Measurements from ENCODE around the gene VIL1.

The VIL1 gene

DNA sequence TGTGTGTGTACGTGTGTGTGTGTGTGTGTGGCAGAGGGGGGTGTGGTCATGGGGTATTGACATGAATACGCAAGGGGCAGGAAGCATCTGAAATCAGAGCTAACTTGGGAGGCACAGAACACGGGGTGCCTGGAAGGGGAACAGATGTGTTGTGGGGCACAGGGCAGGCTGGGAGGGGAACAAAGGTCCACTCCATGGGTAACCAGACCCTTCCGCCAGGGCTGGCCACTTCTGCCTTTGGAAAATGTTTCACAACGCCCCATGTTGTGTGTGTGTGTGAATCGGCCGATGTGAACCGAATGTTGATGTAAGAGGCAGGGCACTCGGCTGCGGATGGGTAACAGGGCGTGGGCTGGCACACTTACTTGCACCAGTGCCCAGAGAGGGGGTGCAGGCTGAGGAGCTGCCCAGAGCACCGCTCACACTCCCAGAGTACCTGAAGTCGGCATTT, 37.0 kb upstream of the VIL1 start, which contains the start of gene SLC11A1:
Gene SLC11A1, plus strand, starts transcription at position 358 of the 451 bp plus-strand sequence. CDS start 96 bp downstream, outside the sequence.
- DNase-seq (ENCODE audit: low read depth) = no peak
- H3K4me3 ChIP-seq (ENCODE audit: low read length) = no peak within 1 kb of the TSS
- TF ChIP-seq, protein P1, sequence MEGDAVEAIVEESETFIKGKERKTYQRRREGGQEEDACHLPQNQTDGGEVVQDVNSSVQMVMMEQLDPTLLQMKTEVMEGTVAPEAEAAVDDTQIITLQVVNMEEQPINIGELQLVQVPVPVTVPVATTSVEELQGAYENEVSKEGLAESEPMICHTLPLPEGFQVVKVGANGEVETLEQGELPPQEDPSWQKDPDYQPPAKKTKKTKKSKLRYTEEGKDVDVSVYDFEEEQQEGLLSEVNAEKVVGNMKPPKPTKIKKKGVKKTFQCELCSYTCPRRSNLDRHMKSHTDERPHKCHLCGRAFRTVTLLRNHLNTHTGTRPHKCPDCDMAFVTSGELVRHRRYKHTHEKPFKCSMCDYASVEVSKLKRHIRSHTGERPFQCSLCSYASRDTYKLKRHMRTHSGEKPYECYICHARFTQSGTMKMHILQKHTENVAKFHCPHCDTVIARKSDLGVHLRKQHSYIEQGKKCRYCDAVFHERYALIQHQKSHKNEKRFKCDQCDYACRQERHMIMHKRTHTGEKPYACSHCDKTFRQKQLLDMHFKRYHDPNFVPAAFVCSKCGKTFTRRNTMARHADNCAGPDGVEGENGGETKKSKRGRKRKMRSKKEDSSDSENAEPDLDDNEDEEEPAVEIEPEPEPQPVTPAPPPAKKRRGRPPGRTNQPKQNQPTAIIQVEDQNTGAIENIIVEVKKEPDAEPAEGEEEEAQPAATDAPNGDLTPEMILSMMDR (conservative IDR thresholded peaks at IDR 0.05; ENCODE audit: low read depth, low read length) = no peak

- TF ChIP-seq, protein P1 (conservative IDR thresholded peaks at IDR 0.05; ENCODE audit: low read depth, low read length) = no peak
- no peak for DNase-seq (ENCODE audit: low read depth)
- H3K4me3 ChIP-seq (ENCODE audit: low read length) = no peak overlapping the region
Measured at GRCh38 chr2:218382785-218383184, 36.1 kb upstream of the VIL1 start.

DNA sequence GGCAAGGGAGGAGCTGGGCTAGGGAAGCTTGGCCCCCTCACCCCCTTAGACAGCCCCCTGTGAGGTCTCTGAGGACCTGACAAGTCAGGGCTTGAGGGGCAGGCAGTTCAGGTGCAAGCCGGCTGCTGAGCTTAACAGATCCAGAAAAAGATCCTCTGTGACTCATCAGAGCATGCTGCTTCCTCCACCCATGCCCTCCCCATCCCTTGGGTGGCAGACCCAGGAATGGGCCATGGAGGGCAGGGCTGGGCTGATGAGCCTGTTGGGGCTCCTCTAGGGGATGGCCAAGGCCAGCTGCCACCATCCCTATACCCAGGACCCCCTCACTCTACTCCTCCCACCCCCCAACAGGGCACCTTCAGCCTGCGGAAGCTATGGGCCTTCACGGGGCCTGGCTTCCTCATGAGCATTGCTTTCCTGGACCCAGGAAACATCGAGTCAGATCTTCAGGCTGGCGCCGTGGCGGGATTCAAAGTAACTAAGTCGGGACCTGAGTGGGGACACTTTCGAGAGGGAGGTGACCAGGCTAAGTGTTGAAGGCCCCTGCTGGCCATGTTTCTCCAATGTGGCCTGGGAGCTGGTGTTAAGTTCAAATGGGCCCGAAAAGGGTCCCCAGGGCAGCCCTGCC, 34.9 kb upstream of the VIL1 start:
- TF ChIP-seq, protein P1 (conservative IDR thresholded peaks at IDR 0.05; ENCODE audit: low read depth, low read length) = no peak
- DNase-seq (ENCODE audit: low read depth) = no peak
- H3K4me3 ChIP-seq (ENCODE audit: low read length) = no peak overlapping the region

- H3K4me3 ChIP-seq (ENCODE audit: low read length) = no peak overlapping the region
- DNase-seq (ENCODE audit: low read depth) = no peak
- TF ChIP-seq, protein P1 (conservative IDR thresholded peaks at IDR 0.05; ENCODE audit: low read depth, low read length) = no peak
Measured at GRCh38 chr2:218384975-218385374, 33.9 kb upstream of the VIL1 start.

- no peak for DNase-seq (ENCODE audit: low read depth)
- H3K4me3 ChIP-seq (ENCODE audit: low read length) = no peak overlapping the region
- TF ChIP-seq, protein P1 (conservative IDR thresholded peaks at IDR 0.05; ENCODE audit: low read depth, low read length) = no peak
Measured at GRCh38 chr2:218386505-218387368, 32.2 kb upstream of the VIL1 start.

DNA sequence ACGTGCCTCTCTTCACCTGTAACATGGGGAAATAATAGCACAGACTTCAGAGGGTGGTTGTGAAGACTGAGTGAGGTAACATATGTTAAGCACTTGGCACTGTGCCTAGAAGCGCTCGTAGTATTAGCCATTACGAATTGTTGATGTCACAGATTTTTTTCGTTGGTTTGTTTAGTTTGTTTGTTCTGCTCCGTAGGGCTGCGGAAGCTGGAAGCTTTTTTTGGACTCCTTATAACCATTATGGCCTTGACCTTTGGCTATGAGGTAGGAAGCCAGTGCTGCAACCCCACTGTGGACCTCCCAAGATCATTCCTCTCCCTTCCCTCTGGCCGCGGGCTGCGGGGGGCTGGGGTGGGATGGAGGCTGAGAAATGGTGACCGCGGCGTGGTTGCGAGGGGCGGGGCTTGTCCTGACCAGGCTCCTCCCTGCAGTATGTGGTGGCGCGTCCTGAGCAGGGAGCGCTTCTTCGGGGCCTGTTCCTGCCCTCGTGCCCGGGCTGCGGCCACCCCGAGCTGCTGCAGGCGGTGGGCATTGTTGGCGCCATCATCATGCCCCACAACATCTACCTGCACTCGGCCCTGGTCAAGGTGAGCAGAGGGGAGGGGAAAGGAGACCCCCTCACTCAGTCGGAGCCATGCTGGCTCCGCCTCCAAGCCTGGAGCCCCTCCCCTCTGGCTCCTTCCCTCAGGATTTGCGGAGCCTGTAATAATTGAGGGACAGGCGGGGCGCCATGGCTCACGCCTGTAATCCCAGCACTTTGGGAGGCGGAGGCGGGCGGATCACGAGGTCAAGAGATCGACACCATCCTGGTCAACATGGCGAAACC, 31.3 kb upstream of the VIL1 start:
- DNase-seq (ENCODE audit: low read depth) = no peak
- TF ChIP-seq, protein P1 (conservative IDR thresholded peaks at IDR 0.05; ENCODE audit: low read depth, low read length) = no peak
- peak overlapping the region; percentile 41 for H3K4me3 ChIP-seq (ENCODE audit: low read length)

All from retinal pigment epithelial cell (primary cell).